GM18526 (cell line): Measurements from ENCODE around the gene MYOM3.

Experiments used
- POLR2A ChIP-seq: IDR thresholded peaks from 3 replicates; pipeline ENCODE4 v1.6.1; 2011; ENCODE audit not compliant: insufficient read length; ENCODE audit errors: extremely low read depth

The MYOM3 gene

DNA sequence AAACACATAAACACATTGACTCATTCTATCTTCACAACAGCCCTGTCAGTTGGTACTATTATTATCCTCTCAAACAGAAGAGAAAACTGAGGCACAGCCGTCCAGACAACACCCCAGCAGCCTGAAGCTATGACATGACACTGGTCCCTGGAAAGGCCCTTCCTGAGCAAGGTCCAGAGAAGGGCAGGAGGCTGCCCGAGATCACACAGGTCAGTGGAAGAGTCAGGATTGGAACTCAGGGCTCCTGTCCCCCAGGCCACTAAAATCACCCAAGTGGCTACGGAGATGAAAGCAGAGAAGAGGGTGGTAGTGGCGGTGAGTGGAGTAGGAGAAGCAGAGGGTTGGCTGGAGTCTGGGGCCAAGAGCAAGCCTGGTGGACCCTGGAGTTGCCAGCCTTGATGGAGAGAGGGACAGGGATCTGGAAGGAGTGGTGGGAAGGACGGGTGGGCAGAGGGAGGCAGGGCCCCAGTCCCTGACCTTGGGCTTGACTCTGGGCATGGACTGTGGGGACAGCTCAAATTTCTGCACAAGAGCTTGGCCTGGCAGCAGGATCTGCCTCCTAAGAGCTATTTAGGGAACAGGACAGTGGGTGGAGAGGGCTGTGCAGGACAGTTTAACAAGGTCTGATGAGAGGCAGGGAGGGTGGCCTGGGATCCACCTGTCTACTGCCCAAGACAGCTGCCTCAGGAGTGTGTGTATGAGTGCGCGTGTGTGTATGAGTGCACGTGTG is 15.8 kb downstream of the MYOM3 start:
- no peak for TF ChIP-seq POLR2A

DNA sequence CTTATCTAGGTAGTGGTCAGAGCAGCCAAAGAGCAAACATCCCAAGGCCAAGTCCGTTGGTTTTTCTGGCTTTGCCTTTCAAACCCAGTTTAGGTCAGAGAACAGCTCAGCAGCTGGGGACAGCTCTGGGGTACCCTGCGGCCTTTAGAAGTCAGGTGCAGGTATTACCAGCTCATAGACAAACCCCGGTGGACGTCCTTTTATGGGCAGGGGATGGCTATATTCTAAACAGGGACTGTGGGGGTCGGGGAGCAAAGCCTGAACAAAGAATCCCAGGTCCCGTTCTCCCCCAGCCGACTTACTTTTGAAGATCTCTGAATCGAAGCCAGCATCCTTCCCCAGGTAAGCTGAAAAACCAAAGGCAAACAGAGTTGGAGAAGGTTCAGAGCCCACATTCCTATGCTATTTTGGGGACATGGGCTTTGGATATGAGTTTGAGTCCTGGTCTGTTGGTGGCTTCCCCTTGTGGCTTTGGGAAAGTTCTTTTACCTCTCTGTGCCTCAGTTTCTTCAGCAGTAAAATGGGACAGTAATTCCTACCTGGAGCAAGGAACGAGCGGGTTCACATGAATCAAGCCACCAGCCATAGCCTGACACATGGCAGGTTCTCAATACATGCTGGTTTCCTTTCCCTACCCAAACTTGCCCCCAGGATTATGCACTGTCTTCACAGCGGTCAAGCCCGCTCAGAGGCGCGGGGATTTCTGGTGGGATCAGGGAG is 16.6 kb downstream of the MYOM3 start:
- no peak for TF ChIP-seq POLR2A

DNA sequence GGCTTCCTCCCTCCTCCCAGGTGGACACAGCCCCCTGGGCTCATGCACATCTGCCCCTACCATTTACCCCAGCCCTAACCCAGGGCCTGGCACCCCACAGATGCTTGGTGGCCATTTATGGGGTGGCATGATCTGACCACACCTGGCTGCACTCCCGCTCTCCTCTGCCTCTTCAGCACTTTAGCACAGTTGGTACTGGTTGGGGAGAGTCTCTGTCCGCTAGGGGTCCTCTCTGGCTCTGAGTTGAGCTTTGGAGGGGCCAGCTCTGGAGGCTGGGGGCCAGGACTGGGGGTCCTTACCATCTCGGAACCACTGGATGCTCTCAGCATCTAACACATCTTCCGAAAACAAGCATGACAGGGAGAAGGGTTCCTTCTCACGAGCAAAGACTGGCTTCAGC is 17.4 kb downstream of the MYOM3 start:
- TF ChIP-seq POLR2A, result no peak

DNA sequence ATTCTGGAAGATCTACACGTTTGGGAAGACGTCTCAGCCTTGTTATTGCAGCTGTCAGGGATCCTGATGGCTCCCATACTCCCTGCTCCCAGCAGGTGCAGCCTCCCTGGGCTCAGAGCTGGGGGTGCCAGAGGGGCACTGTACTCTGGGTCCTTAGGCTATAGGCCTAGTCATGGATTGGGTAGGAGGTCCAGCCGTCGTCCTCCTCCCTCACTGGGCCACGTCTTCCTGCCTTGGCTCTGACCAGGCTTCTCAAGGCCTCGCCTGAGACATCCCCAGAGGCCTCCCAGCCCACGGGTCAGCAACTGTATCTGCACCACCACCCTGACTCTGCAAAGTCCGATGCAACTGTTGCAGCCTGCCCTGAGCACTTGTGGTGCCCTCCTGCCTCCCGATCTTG is 18.2 kb downstream of the MYOM3 start:
- TF ChIP-seq POLR2A, result no peak

DNA sequence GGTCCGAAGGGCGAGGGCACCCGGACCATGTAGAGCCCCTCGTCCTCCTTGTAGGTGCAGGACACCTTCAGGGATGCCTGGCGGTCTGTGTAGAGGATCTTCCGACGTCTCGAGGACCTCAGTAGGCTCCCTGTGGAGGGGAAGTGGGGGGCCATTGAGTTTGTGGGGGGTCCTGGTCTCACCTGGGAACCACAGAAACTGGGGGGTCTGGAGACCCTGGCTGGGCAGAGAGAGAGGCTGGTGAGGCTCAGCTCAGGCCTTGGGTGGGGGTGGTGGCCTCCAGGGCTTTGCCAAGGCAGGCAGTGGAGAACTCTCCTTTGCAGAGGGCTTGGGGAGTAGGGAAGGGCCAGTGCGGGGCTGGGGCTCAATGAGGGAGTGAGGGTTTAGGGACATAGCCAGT is 19.0 kb downstream of the MYOM3 start:
- TF ChIP-seq POLR2A, result no peak

DNA sequence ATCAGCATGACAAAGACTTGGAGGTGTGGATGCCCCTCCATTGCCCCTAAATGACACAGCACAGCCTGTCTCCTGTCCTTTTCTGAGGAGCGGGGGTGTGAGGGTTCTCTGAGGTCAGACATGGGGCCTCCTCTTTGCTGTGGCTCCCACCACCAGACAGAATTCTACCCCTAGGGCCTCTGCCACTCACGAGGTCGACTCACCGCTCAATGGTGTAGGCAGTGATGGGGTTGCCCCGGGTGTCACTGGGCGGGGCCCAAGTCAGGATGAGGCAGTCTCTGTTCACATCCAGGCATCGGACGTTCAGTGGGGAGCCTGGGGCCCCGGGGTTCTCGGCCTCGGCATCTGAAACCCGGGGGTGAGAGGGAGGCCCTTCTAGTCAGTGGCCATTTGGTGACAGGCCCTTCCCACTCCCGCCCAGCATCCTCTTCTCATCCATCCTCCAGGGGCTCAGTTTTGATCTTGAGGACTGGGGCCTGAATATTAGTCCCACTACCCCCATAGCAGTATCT is 19.9 kb downstream of the MYOM3 start:
- no peak for TF ChIP-seq POLR2A

DNA sequence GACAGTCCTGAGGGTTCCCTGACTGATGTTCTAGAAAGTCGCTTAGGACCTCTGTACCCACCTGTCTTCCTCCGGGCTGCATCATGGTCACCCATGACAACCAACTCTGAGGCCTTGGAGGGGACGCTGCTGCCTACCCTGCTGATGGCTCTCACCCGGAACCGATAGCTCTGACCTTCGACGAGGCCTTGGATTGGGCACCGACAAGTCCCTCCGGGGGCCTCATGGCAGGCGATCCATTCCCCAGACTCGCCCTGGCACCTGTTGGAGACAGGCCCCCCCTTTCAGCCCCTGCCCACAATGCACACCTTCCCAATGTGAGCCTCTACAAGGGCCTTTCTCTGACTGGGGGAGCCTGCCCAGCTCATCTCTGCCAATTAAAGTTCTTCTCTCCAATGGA is 21.2 kb downstream of the MYOM3 start:
- no peak for TF ChIP-seq POLR2A

DNA sequence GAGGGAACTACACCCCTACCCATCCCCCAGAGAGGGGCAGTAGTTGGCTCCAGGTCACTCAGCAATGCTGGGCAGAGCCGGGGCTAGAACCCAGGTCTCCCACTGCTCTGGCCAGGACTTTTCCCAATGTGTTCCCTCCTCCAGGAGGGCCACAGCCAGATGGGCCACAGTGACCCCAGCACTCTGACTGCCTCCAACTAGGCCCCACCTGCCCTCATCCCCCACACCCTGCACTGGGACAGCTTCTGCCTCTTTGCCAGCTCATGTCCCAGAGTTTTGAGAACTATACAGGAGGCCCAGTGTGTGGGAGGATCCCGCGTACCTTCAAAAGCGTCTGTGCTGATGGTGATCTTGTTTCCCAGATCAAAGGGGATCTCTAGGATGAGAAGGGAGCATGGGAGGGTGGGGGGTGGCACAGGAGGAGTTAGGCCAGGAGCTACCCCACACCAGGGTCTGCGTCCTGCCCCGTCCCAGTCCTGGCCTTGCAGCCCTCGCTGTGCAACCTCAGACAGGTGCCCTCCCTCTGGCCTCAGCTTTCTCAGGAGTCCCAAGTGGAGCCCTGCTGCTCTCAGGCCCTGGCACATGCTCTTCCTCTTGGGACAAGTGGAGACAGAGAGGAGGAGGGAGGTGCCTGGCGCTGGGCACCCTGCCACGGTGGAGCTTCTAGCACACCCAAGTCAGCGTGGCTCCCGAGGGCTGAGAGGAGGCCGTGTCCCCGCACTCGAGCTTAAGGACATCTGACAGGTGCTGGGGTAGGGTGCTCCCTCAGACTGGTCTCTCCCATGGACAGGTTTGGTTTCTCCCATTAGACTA is 22.0 kb downstream of the MYOM3 start:
- no peak for TF ChIP-seq POLR2A

DNA sequence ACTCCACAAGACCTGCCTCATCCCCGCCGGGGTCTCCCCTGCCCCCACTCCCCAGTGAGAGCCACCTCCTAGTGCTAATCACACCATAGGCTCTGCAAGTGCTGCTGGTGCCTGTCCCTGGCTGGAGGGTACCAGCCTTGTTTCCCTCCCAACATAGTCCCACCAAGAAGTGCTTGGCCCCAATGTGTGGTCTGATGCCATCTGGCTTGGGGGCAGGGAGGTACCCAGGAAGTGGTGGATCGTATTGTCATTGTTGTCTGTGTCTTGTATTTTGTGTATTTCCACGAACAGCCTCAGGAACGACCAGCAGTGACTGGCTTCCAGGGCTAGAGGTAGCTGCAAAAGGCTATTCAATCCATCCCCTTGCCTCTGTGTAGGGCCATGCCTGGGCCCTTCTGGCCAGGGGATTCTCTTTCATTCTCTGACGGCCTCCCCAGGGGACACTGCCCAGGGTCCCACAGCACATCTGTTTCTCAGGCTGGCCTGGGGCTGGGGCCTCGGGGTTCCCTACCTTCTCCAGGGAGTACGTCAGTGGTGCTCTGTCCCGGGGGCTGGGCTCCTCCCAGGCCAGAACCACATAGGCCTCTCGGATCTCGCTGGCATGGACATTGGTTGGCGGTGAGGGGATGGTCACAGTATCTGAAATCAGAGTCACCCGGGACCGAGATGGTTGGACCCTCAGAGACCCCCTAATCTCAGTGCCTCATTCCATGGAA is 22.8 kb downstream of the MYOM3 start:
- no peak for TF ChIP-seq POLR2A

DNA sequence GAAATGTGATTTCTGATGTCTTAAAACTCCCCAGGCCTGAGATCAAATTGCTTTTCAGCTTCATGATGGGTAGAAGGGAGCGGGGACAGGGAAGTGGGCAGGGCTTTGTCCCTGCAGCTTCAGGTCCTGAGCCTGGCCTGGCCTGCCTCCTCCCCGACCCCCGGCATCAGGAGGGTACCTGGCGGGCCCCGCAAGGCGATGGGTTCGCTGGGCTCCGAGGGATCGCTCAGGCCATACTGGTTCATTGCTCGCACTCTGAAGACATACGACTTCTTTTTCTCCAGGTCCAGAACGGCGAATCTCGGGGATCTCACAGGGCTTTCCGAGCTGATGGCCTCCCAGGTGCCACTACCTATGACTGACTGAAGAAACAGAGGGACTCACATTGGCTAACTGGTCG is 25.5 kb downstream of the MYOM3 start:
- no peak for TF ChIP-seq POLR2A

DNA sequence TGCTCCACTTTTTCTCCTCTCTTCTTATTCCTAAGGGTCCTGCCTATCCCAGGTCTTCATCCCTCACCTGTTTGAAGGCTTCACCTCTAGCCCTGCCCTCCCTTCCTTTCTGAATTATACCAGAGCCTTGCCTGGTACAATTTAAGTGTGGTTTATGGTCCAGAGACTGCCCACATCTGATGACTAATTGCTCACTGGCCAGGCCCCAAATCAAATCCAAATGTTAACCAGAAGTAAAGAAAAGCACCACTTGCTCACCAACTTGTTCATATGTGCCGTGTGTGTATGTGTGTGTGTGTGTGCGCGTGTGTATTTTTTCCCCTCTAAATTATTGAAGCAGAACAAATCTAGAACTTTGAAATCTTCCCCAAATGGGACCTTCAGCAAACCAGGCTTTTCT is 26.4 kb downstream of the MYOM3 start:
- no peak for TF ChIP-seq POLR2A

DNA sequence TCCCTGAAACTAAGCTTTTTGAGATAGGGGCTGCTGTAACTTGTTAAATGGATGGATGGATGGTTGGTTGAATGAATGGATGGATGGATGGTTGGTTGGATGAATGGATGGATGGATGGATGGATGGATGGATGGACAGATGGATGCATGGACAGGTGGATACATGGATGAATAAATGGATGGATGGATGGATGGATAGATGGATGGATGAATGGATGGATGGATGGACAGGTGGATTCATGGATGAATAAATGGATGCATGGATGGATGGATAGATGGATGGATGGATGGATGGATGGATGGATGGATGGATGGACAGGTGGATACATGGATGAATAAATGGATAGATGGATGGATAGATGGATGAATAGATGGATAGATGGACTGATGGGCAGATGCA is 26.9 kb downstream of the MYOM3 start:
- TF ChIP-seq POLR2A, result no peak

DNA sequence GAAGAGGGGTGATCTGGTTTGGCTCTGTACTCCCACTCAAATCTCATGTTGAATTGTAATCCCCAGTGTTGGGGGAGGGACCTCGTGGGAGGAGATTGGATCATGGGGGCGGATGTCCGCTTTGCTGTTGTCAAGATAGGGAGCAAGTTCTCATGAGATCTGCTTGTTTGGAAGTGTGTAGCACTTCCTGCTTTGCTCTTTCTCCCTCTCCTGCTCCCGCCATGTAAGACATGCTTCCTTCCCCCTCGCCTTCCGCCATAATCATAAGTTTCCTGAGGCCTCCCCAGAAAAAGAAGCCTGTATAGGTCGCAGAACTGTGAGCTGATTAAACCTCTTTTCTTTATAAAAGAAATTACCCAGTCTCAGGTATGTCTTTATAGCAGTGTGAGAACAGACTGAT is 27.9 kb downstream of the MYOM3 start:
- no peak for TF ChIP-seq POLR2A

DNA sequence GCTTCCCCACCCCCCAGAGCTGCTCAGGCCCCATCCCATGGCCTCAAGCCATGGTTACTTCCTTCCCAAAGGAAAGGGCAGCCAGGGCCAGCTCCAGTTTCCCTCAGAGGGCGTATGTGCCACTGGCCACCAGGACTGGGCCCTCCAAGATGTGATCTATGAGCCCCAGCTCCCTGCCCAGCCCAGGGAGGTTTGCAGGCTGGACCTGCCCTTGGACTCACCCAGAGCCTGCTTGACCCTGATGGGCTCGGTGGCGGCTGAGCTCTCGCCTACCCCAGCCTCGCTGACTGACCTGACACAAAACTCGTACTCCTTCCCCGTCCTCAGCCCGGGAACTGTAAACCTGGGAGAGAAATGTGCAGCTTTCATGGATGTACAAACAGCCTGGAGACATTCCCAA is 29.6 kb downstream of the MYOM3 start:
- no peak for TF ChIP-seq POLR2A

DNA sequence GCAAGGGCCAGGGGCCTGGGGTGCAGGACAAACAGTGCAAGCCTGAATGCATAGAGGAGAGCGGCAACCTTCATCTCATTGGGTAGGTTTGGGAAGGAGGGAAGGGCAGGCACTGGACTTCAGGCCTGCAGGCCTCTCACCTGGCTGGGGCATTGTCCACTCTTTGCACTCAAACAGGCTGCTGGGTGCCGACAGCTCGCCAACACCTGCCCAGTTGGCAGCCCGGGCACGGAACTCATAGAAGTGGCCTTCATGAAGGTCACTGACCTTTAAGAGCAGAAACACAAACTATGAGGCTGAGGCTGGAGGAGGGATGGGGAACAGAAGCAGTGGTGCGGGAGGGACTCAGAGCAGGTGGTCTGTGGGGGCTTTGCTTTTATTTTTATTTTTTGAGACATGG is 30.7 kb downstream of the MYOM3 start:
- TF ChIP-seq POLR2A, result no peak
